ENCODE results near the gene MEP1A. TPM values are rescaled to one million over a fixed set of nuclear protein-coding genes. Genes with fewer than 3 reads are reported as not detected.

MEP1A gene
- total and polyA plus RNA-seq, 9 of the 15 experiments (the other 6 are each of a cell fraction or from before 2014, with no cell fraction given), result not detected

- TF ChIP-seq REST (IDR thresholded peaks at IDR 0.05; ENCODE audit: borderline replicate concordance) (peak; percentile 72), REST (CRISPR knock-in tag; IDR thresholded peaks at IDR 0.05; ENCODE audit: low read depth) (no peak), SETDB1 (IDR thresholded peaks at IDR 0.05; ENCODE audit: low read length) (no peak), RCOR1 (IDR thresholded peaks at IDR 0.05; ENCODE audit: borderline replicate concordance in 1 of 2, low read depth in 2 of 2, low read length in 2 of 2) (0 out of 4 replicates have a peak, but pooled peaks of 1 of the 2 experiments have one; percentile 29), CTCF (IDR thresholded peaks at IDR 0.05 in 2 of 3, conservative IDR thresholded peaks at IDR 0.05 in 1 of 3; ENCODE audit: insufficient read depth in 2 of 3, low read depth in 1 of 3, low read length in 3 of 3) (peak; percentile 92 to 96 (median 93)), CREB1 (IDR thresholded peaks at IDR 0.05) (peak; percentile 55), CREB1 (CRISPR knock-in tag; IDR thresholded peaks at IDR 0.05) (peak; percentile 50; the same call in 1 of the 2 replicates), ZNF274 (IDR thresholded peaks at IDR 0.05; ENCODE audit: borderline replicate concordance, low read depth, low read length) (no peak), ZBTB12 (CRISPR knock-in tag; IDR thresholded peaks at IDR 0.05) (no peak), MAX (CRISPR knock-in tag; IDR thresholded peaks at IDR 0.05) (no peak), JUND (IDR thresholded peaks at IDR 0.05; ENCODE audit: borderline replicate concordance, low read depth, low read length) (peak; percentile 54), JUND (tag; IDR thresholded peaks at IDR 0.05; ENCODE audit: borderline replicate concordance, low read depth, low read length) (no peak; the same call in 2 of the 3 replicates), YY1 (IDR thresholded peaks at IDR 0.05; ENCODE audit: borderline replicate concordance in 1 of 3, control insufficient read depth in 1 of 3, extremely low read depth in 1 of 3, insufficient read depth in 3 of 3, insufficient read length in 1 of 3, insufficient replicate concordance in 2 of 3, low read depth in 1 of 3, low read length in 2 of 3) (no peak), ATF1 (CRISPR knock-in tag; IDR thresholded peaks at IDR 0.05) (no peak), ATF1 (tag; IDR thresholded peaks at IDR 0.05) (peak; percentile 41)
These were observed 55.6 kb downstream of the MEP1A start (continued) for GRCh38 chr6:46848684-46849360.

All from K562 (cell line).